ENCODE measurements around the gene ZNF444.

GRCh38 chr19:56104423-56104822 lies 36.7 kb upstream of the ZNF444 start:
- TF ChIP-seq EP300 (IDR thresholded peaks at IDR 0.05): no peak
- no peak for TF ChIP-seq CTCF (IDR thresholded peaks at IDR 0.05)

Measured in tibial nerve (tissue), 4 donors.